ENCODE measurements around the gene CGNL1. TPM values are rescaled to one million over a fixed set of nuclear protein-coding genes. Genes with fewer than 3 reads are reported as not detected.

The CGNL1 gene
- total RNA-seq, 2 donors from 2014 or later = not detected

DNA sequence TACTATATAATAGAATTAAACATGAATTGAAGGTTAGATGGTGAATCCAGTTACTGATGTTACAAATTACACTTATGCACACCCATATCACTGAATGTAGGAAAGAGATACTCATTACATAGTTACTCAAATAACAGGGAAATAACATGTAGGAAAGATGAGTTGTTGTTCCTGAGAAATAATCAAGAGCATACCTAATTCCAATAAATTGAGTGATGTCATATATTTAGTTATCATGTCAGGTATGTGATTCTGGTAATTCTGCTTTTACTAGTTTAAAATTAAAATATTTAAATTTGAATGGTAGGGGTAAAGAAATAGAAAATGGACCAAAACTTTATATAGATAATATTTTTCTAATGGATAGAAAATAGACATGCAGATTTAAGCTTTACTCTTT is 112.8 kb downstream of the CGNL1 start:
- no peak for ATAC-seq (replicated peaks)
- Mint-ChIP-seq H3K27me3 (peaks cover 26% of the 10 kb centered on the region), H3K27ac (no peak overlapping the region), H3K9me3 (no peaks in the 10 kb centered on the region), H3K4me1 (no peaks in the 10 kb centered on the region), H3K36me3 (ENCODE audit: low read depth) (no peaks in the 10 kb centered on the region), H3K4me3 (no peak overlapping the region)

- H3K4me3 Mint-ChIP-seq = no peak overlapping the region
Measured at GRCh38 chr15:57493351-57493750, 117.0 kb downstream of the CGNL1 start.

GRCh38 chr15:57494581-57494980 is 118.3 kb downstream of the CGNL1 start:
- no peak overlapping the region for H3K27ac Mint-ChIP-seq
- H3K4me1 Mint-ChIP-seq = peaks cover 3% of the 10 kb centered on the region
- no peak for ATAC-seq (replicated peaks)
- no peaks in the 10 kb centered on the region for H3K36me3 Mint-ChIP-seq (ENCODE audit: low read depth)
- peaks cover 17% of the 10 kb centered on the region for H3K27me3 Mint-ChIP-seq
- H3K4me3 Mint-ChIP-seq = no peak overlapping the region
- no peaks in the 10 kb centered on the region for H3K9me3 Mint-ChIP-seq

More at GRCh38 chr15:57493351-57493750, 117.0 kb downstream of the CGNL1 start:
- H3K27ac Mint-ChIP-seq = no peak overlapping the region
- H3K27me3 Mint-ChIP-seq = peaks cover 12% of the 10 kb centered on the region
- no peaks in the 10 kb centered on the region for H3K9me3 Mint-ChIP-seq
- no peak for ATAC-seq (replicated peaks)
- no peaks in the 10 kb centered on the region for H3K36me3 Mint-ChIP-seq (ENCODE audit: low read depth)
- no peaks in the 10 kb centered on the region for H3K4me1 Mint-ChIP-seq

DNA sequence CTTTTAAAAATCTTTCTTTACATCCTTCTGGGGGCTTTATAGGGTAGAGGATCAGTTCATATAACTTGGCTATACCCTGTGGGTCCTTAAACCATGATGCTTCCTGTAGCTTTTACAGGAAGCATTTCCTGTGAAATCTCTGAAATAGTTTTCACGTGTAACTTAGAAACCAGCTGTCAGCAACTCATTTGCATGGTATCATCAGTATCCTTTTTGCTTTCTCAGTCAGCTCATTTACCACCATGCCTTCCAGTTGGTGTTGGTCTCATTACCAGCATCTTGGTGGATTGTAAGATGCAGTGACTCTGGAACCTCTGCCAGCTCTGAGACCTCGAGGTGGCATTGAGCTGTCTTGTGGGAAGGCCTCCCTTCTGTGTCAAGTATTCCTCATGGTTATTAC is 118.7 kb downstream of the CGNL1 start:
- H3K27ac Mint-ChIP-seq = no peak overlapping the region
- H3K27me3 Mint-ChIP-seq = peaks cover 14% of the 10 kb centered on the region
- no peak for ATAC-seq (replicated peaks)

DNA sequence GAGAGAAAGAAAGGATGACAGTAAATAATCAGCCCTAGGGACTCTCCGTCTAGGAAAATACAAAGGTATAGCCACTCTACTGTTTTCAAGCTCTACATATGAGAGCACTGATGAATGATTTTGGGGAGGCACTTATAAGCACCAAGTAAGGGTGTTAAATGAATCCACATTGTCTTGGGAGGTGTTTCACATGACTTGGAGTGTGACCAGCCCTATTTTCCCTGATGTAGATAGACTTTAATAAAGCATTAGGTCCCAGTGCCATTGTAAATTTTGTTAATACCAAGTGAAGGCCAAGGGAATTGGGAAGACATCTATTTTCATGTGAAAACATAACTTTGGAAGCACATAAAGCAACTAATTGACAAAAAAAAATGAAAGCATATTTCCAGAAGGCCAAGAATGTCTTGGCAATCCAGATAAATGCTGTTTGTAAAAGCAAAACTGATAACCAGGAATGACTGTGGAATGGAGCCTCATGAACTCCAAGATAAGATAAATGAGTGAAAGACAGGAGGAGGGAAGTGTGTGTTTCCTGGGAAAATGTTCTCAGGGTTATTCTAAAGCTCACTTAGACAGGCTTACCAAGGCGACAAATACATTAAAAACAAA is 119.4 kb downstream of the CGNL1 start:
- H3K27ac Mint-ChIP-seq = no peak overlapping the region
- H3K9me3 Mint-ChIP-seq = no peaks in the 10 kb centered on the region
- H3K27me3 Mint-ChIP-seq = peaks cover 13% of the 10 kb centered on the region
- peaks cover 3% of the 10 kb centered on the region for H3K4me1 Mint-ChIP-seq
- no peak overlapping the region for H3K4me3 Mint-ChIP-seq
- no peak for ATAC-seq (replicated peaks)
- no peaks in the 10 kb centered on the region for H3K36me3 Mint-ChIP-seq (ENCODE audit: low read depth)

More for the DNA sequence above, 118.7 kb downstream of the CGNL1 start:
- Mint-ChIP-seq H3K4me1 (peaks cover 3% of the 10 kb centered on the region), H3K36me3 (ENCODE audit: low read depth) (no peaks in the 10 kb centered on the region), H3K4me3 (no peak overlapping the region), H3K9me3 (no peaks in the 10 kb centered on the region)

DNA sequence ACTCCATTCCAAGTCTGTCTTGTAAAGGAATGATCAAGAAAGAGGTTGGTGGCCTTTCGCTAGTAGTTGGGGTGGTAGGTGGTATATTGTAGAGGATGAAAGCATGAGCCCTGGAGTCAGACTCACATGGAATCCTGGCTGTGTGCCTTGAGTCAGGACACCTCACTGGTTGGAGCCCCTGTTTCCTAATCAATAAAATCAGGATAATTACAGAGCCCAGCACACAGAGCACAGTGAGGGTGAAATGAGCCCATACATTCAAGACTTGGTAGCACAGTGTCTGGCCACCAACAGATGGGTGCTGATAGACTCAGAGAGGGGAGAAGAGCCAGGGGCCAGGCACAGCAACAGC is 120.3 kb downstream of the CGNL1 start:
- H3K4me1 Mint-ChIP-seq = peaks cover 3% of the 10 kb centered on the region
- no peaks in the 10 kb centered on the region for H3K9me3 Mint-ChIP-seq
- H3K27ac Mint-ChIP-seq = no peak overlapping the region
- H3K36me3 Mint-ChIP-seq (ENCODE audit: low read depth) = no peaks in the 10 kb centered on the region
- peaks cover 9% of the 10 kb centered on the region for H3K27me3 Mint-ChIP-seq
- H3K4me3 Mint-ChIP-seq = no peak overlapping the region
- ATAC-seq (replicated peaks) = no peak

DNA sequence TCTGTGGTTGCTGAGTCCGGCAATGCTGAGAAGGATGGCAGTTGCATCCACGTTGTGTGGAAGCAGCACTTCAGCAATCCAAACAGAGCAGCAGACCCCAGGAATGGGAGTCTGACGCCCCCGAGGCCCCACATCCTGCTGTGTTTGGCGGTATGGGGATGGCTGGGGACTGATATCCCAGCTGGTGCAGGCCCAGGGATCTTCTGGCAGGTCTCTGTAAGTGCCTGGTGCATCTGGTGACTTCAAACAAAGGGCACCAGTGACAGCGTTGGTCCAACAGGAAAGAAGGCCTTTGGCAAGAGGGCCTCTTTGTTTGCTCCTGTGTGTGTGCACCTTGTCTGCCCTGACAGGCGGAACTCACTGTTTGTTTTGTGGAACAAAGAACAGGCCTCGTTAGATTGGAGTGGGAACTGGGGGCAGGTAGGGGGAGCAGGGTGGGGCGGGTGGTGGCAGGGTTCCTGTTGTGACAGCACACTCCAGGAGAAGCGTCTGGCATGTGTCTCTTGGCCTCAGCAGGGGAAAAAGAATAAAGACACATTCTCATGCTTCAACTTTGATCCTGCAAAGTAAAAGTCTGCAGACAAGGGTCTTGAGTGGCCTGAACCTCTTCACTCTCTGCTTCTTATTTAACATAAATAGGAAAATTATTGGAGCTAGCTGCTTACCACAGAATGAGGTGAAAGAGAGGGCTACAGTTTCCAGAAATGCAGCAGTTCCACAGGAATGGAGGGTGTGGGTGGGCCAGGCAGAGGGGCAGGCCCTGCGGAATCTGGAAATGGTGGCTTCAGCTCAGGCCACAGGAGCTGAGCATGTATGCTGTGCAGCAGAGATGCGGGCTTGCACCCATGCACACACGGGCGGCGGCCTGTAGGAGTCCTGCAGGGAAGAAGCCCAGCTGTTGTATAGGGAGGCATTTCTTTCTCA is 120.9 kb downstream of the CGNL1 start:
- Mint-ChIP-seq H3K4me1 (peaks cover 3% of the 10 kb centered on the region), H3K9me3 (no peaks in the 10 kb centered on the region), H3K27me3 (peaks cover 9% of the 10 kb centered on the region), H3K4me3 (no peak overlapping the region), H3K27ac (no peak overlapping the region), H3K36me3 (ENCODE audit: low read depth) (no peaks in the 10 kb centered on the region)
- ATAC-seq (replicated peaks) = no peak

DNA sequence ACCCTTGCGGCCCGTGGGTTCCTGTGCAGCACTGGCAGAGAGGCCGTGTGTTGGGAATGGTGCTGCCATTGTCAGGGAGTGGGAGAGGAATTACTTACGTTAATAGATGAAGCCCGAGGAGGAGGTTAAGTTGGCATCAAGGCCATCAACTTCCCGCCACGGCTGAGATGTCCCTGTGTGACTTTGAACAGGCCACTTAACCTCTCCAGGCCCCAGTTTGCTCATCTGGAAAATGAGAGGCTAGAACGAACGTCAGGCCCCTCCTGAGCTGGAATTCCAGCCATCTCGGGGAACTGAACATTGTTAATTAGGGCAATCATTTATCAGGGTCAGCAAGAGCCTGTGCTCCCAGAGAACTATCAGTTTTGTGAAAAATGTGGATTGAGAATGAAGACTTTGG is 124.0 kb downstream of the CGNL1 start:
- ATAC-seq (replicated peaks) = no peak
- Mint-ChIP-seq H3K27ac (no peak overlapping the region), H3K9me3 (no peaks in the 10 kb centered on the region), H3K4me1 (peaks cover 3% of the 10 kb centered on the region), H3K36me3 (ENCODE audit: low read depth) (no peaks in the 10 kb centered on the region), H3K4me3 (no peak overlapping the region), H3K27me3 (peaks cover 9% of the 10 kb centered on the region)

DNA sequence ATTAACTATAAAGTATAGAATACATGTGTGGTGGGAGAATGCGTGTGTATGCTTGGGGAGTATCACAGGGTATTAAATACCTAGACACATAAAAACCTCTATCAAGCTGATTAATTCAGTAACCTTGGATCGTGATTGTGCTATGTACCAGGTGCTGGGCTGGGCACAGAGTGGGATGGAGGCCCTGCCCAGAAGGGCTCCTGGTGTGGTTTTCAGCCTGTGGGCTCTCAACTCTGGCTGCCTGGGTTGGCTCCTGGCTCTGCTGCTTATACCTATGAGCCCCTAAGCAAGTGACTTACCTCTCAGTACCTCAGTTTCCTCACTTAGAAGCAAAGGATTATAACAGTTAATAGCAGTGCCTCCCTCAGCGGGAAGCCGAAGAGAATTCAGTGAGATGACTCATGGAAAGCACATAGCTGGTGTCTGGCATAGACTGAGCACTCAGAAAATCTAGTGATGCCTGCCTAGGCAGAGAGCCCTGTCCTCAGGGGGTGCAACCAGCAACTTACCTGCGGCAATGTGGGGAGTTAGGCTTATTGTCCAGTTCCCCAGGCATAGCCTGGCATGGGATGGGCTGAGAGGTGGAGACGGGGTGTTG is 124.8 kb downstream of the CGNL1 start:
- no peak for ATAC-seq (replicated peaks)
- Mint-ChIP-seq H3K27me3 (peaks cover 9% of the 10 kb centered on the region), H3K4me3 (no peak overlapping the region), H3K9me3 (no peaks in the 10 kb centered on the region), H3K4me1 (peaks cover 3% of the 10 kb centered on the region), H3K27ac (no peak overlapping the region), H3K36me3 (ENCODE audit: low read depth) (no peaks in the 10 kb centered on the region)

DNA sequence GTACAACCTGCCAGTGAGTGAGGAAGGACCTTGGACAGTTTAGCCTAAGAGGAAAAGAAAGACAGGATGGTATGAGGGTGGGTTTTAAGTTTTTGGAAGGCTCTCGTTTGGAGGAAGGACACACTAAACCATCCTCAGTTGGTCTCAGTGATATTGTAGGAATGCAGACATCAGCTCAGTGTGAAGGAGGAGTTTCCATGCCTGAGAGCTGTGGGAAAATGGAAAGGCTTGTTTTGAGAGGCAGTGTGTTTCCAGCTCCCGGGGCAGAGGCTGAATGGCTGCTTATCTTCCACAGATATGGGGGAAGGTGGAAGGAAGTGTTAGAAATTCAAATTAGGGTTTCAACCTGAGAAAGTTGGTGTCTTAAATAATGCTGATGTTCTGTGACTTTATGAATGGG is 125.8 kb downstream of the CGNL1 start:
- Mint-ChIP-seq H3K9me3 (no peaks in the 10 kb centered on the region), H3K27ac (no peak overlapping the region), H3K4me1 (peaks cover 3% of the 10 kb centered on the region), H3K27me3 (peaks cover 6% of the 10 kb centered on the region), H3K4me3 (no peak overlapping the region), H3K36me3 (ENCODE audit: low read depth) (no peaks in the 10 kb centered on the region)
- ATAC-seq (replicated peaks) = no peak

- peaks cover 6% of the 10 kb centered on the region for H3K27me3 Mint-ChIP-seq
- ATAC-seq (replicated peaks) = no peak
- H3K36me3 Mint-ChIP-seq (ENCODE audit: low read depth) = no peaks in the 10 kb centered on the region
Measured at GRCh38 chr15:57503051-57503702, 126.9 kb downstream of the CGNL1 start.

GRCh38 chr15:57503911-57504598 is 127.8 kb downstream of the CGNL1 start:
- Mint-ChIP-seq H3K4me3 (no peak overlapping the region), H3K36me3 (ENCODE audit: low read depth) (no peaks in the 10 kb centered on the region), H3K27ac (no peak overlapping the region), H3K4me1 (no peaks in the 10 kb centered on the region), H3K9me3 (no peaks in the 10 kb centered on the region), H3K27me3 (no peaks in the 10 kb centered on the region)
- no peak for ATAC-seq (replicated peaks)

More at GRCh38 chr15:57503051-57503702, 126.9 kb downstream of the CGNL1 start:
- Mint-ChIP-seq H3K27ac (no peak overlapping the region), H3K4me1 (peaks cover 3% of the 10 kb centered on the region), H3K9me3 (no peaks in the 10 kb centered on the region), H3K4me3 (no peak overlapping the region)

GRCh38 chr15:57504599-57504940 is 128.3 kb downstream of the CGNL1 start:
- Mint-ChIP-seq H3K4me3 (no peak overlapping the region), H3K36me3 (ENCODE audit: low read depth) (no peaks in the 10 kb centered on the region), H3K9me3 (no peaks in the 10 kb centered on the region), H3K4me1 (no peaks in the 10 kb centered on the region), H3K27ac (no peak overlapping the region), H3K27me3 (no peaks in the 10 kb centered on the region)
- ATAC-seq (replicated peaks) = no peak

- no peaks in the 10 kb centered on the region for H3K4me1 Mint-ChIP-seq
- no peak for ATAC-seq (replicated peaks)
- H3K36me3 Mint-ChIP-seq (ENCODE audit: low read depth) = no peaks in the 10 kb centered on the region
- H3K27me3 Mint-ChIP-seq = no peaks in the 10 kb centered on the region
- H3K4me3 Mint-ChIP-seq = no peak overlapping the region
- H3K27ac Mint-ChIP-seq = no peak overlapping the region
- H3K9me3 Mint-ChIP-seq = no peaks in the 10 kb centered on the region
Measured at GRCh38 chr15:57505056-57505715, 128.9 kb downstream of the CGNL1 start.

Data from activated T-helper 17 cell treated with anti-CD3 and anti-CD28 coated beads, Interleukin-2, amount 50 U/mL, for 72 hours (primary cell).